22Rv1 (cell line): ENCODE data around the gene ENTPD7.

ENCODE experiments used
- CTCF ChIP-seq: fragments of 450-650 bp; IDR thresholded peaks from 2 replicates; pipeline ENCODE4 v1.5.1; 2017; ENCODE audit warnings: mild to moderate bottlenecking
- ZFX ChIP-seq: fragments of 450-650 bp; IDR thresholded peaks from 2 replicates; pipeline ENCODE4 v1.6.1; 2017; ENCODE audit warnings: antibody characterized with exemption, borderline replicate concordance

GRCh38 chr10:99742701-99743100, 83.4 kb downstream of the ENTPD7 start:
- TF ChIP-seq CTCF (no peak), ZFX (no peak)
